NCI-H128 (cell line): Measurements from ENCODE around the gene FNDC10.

ENCODE experiments used
- DNase-seq: peaks from one replicate; lab custom pipeline; 2025; ENCODE audit not compliant: unreplicated experiment; lab: John Stamatoyannopoulos, UW

FNDC10 gene

DNA sequence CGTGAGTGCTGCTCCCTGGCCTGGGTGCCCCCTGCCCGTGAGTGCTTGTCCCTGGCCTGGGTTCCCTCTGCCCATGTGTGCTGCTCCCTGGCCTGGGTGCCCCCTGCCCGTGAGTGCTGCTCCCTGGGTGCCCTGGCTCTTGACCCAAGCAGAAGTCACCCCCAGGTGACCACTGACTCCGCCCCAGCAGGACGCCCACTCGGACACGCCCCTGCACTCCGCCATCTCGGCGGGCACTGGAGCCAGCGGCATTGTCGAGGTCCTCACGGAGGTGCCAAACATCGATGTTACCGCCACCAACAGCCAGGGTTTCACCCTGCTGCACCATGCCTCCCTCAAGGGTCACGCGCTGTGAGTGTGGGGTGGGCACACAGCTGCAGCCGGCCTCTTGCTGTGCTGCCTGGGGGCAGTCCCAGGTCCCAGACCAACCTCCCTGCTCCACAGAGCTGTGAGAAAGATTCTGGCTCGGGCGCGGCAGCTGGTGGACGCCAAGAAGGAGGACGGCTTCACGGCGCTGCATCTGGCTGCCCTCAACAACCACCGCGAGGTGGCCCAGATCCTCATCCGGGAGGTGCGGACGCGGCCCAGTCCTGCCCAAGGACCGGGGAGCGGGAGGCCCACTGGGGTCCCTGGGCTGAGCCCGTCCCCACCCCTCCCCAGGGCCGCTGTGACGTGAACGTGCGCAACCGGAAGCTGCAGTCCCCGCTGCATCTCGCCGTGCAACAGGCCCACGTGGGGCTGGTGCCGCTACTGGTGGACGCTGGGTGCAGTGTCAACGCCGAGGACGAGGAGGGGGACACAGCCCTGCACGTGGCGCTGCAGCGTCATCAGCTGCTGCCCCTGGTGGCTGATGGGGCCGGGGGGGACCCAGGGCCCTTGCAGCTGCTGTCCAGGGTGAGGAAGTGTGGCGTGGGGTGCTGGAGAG, 28.2 kb upstream of the FNDC10 start:
- DNase-seq, result no peak

DNA sequence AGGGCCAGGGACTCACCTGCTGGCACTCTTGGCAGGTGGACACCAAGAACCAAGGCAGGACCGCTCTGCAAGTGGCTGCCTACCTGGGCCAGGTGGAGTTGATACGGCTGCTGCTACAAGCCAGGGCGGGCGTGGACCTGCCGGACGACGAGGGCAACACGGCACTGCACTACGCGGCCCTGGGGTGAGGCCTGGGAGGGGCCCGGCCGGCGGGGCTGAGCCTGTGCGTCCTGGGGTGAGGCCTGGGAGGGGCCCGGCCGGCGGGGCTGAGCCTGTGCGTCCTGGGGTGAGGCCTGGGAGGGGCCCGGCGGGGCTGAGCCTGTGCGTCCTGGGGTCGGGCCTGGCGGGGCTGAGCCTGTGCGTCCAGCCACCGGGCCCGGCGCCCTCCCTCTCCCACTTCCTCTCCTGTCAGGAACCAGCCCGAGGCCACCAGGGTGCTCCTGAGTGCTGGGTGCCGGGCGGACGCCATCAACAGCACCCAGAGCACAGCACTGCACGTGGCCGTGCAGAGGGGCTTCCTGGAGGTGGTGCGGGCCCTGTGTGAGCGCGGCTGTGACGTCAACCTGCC, 27.4 kb upstream of the FNDC10 start:
- no peak for DNase-seq

DNA sequence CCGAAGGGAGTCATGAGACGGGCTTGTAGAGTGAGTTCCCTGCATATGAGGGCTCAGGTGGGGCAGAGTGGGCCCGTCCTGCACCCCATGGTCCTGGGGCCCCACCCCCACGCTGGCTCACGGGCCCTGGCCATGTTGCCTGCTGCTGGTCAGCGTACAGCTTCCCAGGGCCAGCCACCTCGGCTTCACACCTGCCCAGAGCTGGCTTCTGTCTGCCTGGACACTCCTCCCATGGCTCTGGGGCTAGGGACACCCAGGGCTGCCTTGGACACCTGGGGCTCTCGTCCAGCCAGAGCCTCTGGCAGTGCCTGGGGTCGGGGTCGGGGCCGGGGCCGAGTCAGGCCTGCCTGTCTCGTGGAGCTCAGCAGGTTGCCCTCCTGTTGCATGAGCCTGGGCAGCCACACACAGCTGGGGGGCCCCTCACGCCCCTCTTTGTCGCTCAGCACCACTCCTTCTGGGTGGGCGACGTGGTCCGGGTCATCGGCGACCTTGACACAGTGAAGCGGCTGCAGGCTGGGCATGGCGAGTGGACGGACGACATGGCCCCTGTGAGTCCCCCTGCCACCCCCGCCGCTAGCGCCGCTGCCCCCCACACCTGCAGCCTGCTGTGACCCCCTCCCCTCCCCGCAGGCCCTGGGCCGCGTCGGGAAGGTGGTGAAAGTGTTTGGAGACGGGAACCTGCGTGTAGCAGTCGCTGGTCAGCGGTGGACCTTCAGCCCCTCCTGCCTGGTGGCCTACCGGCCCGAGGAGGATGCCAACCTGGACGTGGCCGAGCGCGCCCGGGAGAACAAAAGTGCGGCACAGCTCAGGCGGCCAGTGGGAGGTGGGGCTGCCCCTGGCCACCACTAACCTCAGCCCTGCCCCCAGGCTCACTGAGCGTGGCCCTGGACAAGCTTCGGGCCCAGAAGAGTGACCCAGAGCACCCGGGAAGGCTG, 26.5 kb upstream of the FNDC10 start:
- DNase-seq, result no peak

DNA sequence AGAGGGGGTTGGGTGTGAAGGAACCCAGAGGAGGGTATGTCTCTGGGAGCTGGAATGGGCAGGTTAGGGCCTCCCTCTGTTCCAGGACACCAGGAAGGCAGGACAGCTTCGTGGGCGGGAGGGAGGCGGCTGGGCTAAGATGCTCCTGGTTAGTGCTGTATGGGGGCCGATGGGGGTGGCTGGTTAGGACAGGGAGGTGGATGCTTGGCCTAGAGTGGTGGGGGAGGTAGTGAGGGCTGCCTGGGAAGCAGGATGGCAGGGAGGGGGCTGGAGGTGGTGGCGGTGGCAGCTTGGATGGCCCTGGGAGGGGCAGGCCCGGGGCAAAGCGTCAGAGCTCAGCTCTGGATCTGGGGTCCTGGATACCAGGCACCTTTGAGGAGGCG, 25.9 kb upstream of the FNDC10 start:
- no peak for DNase-seq

DNA sequence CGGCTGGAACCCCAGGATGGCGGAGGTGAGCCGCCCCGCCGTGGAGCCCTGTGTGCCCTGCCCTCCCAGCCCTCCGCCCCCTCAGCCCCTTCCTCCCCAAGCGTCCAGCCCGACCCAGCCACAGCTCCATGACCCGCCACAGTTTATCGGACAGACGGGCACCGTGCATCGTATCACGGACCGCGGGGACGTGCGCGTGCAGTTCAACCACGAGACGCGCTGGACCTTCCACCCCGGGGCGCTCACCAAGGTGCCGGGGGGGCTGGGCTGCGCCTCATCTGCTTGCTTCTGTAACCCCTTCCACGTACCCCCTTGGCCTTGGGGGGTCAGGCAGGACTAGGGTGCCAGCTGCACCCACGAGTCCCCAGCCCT, 25.5 kb upstream of the FNDC10 start:
- no peak for DNase-seq

DNA sequence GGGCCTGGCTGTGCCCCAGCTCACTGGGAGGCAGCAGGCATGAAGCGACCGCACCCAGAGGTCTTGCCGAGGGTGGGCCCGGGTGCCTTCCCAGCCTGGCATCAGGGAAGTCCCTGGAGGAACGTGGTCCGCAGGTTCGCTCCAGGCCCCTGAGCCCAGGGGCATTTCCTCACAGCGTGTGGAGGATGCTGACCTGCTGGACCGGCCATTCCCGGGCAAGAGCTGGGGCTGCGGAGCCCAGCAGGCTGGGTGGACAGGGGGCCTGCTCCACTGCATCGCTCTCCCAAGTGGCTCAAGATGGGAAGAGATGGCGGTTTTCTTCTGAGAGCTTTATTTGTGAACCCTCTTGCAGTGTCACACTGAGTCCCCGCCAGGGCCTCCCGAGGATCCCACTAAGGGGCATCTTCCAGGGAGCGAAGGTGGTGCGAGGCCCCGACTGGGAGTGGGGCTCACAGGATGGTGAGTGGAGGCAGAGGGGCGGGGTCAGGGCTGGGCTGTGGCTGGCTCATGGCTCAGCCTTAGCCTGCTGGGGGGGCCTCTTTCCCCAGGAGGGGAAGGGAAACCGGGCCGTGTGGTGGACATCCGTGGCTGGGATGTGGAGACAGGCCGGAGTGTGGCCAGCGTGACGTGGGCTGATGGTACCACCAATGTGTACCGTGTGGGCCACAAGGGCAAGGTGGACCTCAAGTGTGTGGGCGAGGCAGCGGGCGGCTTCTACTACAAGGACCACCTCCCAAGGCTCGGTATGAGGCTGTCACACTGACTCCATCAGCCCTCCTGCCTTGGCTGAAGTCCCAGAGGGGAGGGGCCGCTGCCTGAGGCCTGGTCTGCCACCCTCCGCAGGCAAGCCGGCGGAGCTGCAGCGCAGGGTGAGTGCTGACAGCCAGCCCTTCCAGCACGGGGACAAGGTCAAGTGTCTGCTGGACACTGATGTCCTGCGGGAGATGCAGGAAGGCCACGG, 24.8 kb upstream of the FNDC10 start:
- no peak for DNase-seq

DNA sequence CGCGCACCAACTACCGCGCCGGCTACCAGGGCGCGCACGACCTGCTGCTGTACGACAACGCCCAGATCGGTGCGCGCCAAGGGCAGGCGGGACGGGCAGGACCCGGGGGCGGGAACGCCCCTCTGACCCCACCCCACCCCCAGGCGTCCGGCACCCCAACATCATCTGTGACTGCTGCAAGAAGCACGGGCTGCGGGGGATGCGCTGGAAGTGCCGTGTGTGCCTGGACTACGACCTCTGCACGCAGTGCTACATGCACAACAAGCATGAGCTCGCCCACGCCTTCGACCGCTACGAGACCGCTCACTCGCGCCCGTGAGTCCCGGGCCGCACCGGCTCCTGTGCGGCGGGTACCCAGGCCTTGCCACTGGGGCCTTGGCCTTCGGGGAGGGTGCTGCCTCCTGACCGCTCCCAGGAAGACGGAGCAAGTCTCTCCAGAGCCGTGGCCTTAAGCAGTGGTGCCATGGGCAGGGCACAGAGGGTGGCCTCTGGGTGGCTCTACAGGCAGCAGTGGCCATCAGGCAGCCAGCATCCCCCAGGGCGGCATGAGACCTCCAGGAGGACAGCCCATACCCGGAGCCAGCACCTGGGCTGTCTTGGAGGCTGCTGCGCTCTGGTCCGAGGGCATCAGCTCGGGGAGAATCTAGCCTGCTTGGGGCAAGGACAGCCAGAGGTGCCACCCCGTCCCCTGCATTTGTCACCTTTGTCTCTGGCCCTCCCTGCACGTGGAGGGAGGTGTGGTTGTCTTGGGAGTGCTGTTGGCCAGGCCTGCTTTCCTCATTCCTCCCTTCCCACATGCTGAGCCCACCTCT, 23.9 kb upstream of the FNDC10 start:
- DNase-seq, result no peak

DNA sequence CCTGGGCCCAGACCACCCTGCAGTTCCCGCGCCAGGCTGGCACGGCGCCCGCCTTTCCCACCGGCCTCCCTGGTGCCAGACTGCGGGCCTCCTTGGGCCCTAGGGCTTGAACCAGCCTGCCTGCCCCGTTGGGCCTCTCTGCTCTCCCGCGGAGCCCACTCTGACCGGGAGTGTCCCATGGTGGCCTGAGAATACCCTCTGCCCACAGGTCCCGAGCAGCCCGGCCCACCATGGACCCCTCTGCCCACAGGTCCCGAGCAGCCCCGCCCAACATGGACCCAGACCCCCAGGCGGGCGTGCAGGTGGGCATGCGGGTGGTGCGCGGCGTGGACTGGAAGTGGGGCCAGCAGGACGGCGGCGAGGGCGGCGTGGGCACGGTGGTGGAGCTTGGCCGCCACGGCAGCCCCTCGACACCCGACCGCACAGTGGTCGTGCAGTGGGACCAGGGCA, 23.3 kb upstream of the FNDC10 start:
- DNase-seq, result no peak

DNA sequence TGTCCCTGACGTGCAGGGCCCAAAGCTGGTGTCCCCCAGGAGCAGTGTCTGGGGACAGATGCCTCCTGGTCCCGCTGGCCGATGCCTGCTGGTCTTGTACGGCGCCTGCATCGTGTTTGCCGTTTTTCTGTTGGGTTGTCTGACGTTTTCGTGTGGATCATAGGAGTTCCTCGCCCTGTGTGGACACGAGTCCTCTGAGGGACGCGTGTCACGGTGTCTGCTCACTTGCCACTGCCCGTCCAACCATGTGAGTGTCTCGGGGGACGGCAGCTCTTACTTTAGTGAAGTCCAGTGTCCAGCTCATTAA, 22.8 kb upstream of the FNDC10 start:
- no peak for DNase-seq

DNA sequence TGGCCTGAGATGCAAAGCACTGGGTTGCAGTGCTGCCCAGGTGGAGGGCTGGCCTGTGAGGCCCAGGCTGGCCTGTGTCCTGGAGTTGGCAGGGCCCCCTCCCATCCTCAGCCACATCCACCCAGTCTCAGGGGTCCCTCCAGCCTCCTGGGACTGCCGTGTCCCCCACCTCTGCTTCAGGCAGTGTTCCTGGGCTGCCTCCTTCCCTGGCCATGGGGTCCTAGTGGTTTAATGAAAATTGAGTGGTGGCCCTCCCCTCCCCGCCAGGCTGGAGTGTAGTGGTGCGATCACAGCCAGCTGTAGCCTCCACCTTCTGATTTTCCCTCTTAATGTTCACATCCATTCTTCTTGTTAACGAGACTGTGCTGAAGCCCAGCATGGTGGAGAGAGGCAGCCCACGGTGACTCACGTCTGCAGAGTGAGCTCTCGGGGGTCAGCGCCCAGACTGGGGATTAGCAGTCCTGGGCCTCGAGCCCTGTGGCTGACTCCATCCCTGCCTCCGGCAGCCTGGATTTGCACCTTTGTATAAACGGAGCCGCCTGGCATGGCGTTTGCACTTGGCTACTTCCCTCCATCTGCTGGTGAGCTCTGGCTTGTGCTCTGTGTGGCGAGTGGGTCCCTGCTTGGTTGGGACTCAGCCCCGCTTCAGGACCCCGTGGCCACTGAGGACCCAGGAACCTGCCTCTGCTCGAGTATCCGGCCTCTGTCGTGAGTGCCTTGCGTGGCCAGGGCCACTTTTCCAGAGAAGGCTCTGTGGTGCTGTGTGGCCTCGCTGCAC, 22.3 kb upstream of the FNDC10 start:
- DNase-seq, result no peak

DNA sequence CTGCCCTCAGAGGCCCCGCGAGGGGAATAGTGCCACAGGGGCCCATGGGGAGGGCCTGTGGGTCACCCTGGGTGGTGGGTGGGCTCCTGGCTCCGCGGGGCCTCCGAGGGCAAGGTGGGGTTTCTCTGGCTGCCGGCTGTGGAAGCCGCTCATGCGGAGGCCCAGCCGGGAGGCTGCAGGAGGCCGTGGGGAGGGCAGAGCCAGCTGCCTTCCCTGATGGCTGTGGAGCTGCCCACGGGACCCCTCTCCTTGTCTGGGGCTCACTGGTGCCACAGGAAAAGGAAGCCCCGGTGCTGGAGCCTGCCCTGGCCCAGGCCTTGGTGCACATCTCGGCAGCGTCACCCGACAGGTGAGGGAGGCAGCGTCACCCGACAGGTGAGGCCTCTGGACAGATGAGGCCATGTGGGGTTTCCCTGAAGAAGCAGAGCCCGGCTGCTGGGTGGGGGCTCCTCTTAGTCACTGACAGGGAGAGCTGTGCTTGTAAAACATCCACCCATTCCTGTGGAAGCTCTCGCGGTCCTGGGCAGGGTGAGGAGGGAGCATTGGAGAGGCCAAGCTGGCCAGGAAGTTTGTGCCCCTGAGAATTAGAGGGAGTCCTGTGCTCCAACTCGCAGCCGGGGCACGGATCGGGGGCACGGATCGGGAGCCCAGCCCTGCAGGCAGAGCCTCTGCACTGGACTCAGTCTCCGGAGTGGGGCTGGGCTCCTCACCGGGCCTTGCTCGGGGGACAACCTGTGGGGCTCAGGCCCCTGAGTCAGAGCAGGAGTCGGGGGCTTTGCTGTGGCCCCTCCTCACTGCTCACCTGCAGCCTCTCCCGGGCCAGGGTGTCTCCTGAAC, 21.5 kb upstream of the FNDC10 start:
- DNase-seq, result no peak

DNA sequence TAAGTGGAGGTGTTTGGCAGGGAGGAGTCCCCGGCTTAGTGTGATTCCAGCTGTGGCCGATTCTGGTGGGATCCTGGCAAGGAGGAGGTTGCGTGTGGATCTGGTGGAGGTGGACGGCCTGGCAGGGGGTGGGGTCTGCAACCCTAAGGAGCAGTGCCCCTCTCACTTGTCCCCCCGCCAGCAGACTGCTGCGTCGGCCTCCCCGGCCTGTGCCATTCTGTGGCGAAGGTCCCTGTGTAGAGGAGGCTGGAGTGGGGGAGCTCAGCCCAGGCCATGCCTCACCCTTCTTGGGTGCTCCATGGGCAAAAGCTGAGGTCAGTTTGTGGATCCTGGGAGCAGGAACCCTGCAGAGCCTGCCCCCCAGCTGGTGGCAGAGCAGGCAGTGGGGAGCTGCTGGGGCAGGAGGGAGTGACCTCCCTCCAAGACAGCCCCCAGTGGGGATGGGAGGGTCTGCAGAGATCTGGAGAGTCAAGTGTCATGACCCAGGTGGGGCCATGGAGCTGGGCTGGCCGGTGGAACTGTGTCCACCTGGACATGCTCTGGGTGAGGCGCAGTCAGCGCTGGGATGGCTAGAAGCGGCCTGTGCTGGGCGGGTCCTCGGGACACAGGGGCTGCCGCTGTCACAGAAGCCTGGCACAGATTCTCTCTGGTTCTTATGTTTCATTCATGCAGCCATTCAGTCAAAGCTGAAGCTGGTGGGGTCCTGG, 20.7 kb upstream of the FNDC10 start:
- no peak for DNase-seq

DNA sequence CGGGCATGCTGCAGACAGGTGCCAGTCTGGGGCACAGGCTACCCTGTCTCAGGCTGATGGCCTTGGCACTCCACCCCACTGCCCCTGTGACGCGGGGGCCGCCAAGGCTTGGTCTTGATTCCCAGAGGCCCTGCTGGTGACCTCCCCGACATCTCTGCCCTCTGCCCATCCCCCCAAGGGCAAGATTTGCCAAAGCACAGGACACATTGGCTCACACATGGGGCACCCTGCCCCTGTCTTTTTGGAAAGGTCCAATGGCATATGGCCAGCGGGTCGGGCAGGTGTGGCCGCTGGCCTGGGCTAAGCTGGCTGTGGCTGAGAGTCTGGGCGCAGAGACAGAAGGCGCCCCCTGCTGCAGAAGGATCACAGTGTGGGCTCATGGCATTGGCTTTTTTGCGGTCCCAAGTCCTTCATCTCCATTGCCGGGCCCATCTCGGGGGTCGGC, 20.0 kb upstream of the FNDC10 start:
- DNase-seq, result no peak

DNA sequence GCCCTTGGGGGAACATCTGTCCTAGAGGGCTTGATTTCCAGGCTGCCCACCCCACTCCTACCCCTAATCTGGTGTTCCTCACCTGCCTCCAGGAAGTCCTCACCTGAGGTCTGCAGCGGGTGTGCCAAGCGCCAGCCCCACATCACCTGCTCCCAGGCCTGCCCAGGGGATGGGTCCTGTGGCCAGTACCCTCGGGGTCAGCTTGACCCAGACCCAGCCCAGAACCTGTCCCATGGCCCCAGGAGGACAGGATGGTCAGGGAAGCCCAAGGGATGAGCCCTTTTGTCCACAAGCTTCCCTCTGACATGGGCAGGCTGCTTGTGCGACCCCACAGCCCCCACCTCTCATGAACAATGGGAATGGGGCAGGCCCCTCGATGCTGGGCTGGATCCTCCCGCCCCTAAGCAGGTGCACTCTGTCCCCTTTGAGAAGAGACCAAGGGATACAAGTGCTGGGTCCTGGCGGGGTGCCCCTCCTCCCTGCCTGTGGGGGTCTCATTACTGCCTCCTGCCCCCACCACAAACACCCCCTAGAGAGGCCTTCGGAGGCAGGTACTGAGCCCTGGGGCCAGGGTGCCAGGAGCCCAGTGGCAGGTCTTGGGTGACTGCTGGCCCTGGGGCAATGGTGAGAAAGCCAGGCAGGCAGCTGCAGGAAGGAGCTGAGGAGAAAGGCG, 18.6 kb upstream of the FNDC10 start:
- no peak for DNase-seq

DNA sequence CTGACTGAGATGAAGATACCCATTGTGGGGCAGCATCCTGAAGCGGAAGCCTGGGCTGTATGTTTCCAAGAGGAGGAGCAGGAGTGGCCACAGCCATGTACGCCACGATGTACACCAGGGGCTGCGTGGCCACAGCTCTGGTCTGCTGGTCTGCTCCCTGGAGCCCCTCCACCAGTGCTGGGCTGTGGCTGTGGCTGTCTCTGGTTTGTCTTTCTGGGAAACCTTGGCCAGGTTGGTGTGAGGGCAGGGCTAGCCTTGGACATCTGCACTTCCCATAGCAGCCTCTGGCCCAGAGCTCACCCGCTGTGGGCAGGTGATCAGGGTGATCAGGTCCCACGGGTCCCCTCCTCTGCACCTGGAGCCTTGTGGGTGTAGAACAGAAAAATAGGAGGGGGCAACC, 18.0 kb upstream of the FNDC10 start:
- no peak for DNase-seq

DNA sequence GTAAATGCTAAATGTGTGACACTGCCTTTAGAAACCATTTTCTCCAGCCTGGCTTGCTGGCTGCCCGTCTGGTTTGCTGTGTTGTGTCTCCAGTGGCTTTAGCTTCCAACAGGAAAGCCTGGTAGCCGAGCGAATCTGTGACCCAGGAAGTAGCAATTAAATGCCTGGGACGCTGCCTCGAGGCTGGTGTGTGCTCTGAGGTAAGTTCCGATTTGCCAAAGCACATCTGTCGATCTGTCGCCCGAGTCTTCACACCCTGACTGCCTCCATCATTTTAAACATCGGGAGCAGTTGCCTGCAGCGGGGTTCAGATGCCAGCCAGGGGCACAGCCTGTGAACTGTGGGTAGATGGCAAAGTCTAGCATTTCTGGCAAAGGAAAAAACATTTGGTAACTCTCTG, 17.6 kb upstream of the FNDC10 start:
- no peak for DNase-seq

DNA sequence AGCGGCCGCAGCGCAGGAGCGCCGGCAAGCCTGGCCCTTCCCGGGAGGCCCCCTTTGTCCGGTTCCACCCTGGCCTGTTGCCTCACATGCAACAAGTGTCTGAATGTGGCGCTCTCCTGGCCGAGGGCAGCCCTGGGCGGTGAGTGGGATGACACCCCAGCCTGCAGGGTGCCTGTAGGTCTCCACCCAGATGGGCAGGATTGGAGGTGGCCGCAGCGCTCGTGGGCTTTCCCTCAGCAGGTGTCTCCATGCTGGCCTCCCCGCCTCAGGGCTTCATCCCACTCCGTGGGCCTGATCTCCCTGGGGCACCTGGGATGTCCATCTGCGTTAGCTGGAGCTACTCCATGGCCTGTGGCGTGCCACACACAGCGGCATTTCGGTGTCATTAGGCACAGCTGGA, 16.9 kb upstream of the FNDC10 start:
- no peak for DNase-seq
